G401.6 (cell line): Measurements from ENCODE around the gene TTLL12.

Source experiments
- FAIRE-seq: peaks from 2 replicates; lab custom pipeline; 2012; peaks lifted over from hg19 to GRCh38; lab: Jason Lieb, UNC

The TTLL12 gene

GRCh38 chr22:43198936-43199335 lies 12.0 kb upstream of the TTLL12 start:
- no peak for FAIRE-seq

GRCh38 chr22:43198126-43198525 lies 11.2 kb upstream of the TTLL12 start:
- FAIRE-seq = no peak

GRCh38 chr22:43197271-43197941 lies 10.5 kb upstream of the TTLL12 start:
- no peak for FAIRE-seq

DNA sequence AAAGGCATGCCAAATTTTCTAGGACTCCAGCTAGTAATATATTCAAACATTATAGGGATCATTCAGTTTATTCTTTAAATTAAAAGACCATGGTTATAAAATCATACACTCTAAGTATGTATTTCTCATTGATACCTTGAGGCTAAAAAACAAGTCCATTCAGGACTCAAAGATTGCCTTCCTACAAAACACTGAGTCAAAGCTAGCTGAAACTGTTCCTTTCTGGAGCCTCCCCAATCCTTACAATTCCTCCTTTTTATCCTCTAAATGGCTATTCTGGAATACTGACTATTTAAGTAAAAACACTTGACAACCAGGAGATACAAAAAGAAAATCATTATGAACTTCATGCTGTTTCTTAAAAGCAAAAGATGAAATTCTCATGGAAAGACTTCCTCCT lies 4.9 kb upstream of the TTLL12 start:
- no peak for FAIRE-seq

GRCh38 chr22:43188829-43189545 lies 2.1 kb upstream of the TTLL12 start:
- no peak for FAIRE-seq

- FAIRE-seq = no peak
These were observed 501 bp upstream of the TTLL12 start for GRCh38 chr22:43187171-43188099.

DNA sequence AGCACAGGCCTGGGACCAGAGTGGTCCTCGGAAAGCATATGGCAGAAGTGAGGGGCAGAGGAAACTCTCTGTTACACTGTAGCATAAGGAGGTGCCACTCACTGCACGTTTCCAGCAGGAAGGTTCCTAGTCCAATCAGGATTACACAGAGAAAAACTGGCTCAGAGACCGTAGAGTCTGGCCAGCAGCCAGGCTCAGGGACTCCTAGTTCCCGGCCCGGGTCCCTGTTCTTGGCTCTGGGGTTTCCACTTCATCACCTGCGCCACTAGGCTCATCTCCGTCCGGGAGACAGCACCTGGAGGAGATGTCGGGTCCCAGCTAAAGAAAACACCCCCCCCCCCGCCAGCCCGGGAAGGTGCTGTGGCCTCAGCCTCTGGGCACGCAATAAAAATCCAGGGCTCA lies 1.1 kb downstream of the TTLL12 start:
- FAIRE-seq = no peak

DNA sequence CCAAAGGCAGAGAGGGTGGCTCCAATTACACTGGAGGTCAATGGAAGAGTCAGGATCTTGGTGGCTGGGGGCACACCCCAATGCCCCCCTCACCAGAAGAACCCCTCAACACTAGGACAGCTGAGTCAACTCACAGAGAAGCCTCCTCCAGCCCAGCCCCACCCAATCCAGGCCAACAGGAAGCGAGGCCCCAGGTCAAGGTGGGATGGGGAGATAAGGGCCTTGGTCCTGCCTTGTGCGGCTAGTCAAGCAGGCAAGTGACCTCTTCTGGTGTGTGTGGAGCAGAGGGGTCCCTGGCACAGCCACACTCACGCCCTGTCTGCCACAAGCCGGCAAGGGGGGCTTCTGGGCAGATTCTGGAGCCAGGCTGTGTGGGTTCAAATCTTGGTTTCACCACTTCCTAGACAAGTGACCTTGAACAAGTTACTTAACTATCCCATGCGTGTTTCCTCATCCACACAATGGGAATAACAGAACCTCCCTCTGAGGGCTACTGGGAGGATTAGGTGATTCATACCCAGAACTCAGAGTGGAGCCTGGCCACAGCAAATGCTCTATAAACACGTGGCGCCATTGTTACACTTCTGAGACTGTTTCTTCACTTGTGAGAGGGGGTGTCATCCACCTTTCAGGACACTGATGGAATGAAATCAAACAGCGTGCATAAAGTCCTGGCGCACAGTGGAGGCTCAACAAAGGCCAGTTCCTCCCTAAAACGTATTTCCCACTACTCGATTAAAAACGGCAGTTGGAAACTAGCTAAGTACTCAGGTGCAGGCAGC lies 3.2 kb downstream of the TTLL12 start:
- FAIRE-seq = no peak

GRCh38 chr22:43182726-43183125 lies 4.2 kb downstream of the TTLL12 start:
- no peak for FAIRE-seq

- FAIRE-seq = no peak
These were observed 4.8 kb downstream of the TTLL12 start for GRCh38 chr22:43182118-43182517.

DNA sequence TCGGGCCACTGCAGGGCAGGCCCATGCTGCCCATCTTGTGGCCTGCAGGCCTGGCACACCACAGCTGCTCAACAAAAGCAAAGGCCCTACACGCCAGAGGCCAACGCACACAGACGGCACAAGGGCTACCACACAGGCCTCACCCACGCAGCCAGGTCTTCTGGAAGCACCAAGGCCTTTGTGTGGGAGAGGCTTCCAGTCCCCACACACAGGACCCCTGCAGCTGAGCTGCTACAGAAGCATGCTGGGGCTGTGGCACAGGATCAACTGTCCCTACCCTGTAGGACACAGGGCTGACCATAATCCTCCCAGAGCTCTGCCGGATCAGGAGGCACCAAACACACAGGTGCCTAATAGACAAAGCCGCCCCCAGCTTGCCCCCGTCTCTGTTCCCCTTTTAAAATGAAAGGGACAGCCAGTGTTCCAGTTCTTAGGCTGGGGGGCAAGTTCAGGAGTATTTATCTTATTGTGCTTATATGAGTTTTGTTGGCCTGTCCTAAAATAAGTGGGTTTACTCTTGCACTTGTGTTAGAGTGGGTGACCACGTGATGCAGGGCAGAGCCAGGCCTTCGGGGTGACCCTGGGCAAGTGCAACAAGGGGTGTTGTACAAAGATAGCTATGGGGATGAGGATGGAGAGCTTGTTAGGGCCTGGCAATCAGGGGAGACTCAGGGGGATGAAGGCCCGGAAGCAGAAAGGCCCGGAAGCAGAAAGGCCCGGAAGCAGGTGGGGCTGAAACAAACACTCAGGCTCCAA lies 5.4 kb downstream of the TTLL12 start:
- no peak for FAIRE-seq

- FAIRE-seq = no peak
These were observed 6.3 kb downstream of the TTLL12 start for GRCh38 chr22:43180670-43181069.

DNA sequence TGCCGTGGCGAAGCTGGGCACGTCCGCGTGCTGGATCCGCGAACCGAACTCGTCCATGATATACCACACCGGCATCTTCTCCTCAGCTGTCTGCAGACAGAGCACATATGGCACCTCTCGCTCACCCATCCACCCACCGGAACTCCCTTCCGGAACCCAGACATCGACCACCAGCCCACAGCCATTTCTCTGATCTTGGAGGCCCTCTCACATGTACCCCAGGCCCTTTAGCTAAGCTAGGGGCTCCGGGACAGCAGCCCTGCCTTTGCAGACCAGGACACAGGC lies 7.1 kb downstream of the TTLL12 start:
- no peak for FAIRE-seq

GRCh38 chr22:43179146-43179910 lies 7.6 kb downstream of the TTLL12 start:
- no peak for FAIRE-seq

- FAIRE-seq = no peak
These were observed 9.5 kb downstream of the TTLL12 start for GRCh38 chr22:43177479-43177878.

- FAIRE-seq = no peak
These were observed 10.8 kb downstream of the TTLL12 start for GRCh38 chr22:43176090-43176489.

DNA sequence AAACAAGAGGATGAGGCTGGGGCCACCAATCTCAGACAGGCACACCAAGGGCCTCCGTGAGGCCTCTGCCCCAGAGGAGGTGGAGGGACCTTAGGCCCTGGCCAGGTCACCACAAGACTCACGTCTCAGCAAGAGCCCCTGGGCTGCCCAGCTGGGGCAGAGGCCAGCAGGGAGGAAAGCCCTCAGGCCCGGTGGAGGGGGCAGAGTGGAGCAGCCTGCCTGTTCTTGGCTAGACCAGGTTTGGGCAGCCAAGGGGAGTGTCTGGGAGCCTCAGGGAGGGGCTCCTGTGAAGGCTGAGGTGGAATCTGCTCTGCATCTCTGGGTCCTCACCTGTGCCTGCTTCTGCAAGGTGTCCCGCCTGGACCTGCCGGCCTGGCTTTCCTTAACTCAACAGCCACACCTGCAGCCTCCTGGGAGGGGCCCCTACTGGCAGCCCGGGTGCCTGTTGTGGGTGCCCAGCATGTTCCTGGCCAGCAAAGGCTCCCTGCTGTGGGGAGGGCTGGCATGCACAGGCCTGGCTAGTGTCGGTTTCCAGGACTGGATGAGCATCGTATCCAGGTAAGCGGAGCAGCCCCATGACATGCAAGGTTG lies 11.9 kb downstream of the TTLL12 start:
- no peak for FAIRE-seq

GRCh38 chr22:43173976-43174720 lies 12.8 kb downstream of the TTLL12 start:
- no peak for FAIRE-seq

DNA sequence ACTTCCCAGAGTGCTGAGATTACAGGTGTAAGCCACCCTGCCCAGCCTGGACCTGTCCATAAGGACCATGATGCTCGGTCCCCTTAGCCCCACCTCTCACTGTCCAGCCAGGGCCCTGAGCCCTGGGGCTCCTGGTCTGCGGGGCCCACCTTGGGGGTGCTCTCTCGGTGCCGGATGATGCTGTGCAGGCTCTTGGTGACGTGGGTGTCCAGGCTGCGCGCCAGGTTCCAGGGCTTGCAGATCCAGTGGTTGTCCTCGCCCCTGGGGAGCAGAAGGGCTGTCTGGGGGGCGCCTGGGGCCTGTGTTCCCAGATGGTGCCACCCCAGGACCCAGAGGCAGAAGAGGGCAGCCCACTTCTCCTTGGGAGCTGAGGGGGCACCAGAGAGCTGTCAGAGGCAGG lies 13.4 kb downstream of the TTLL12 start:
- no peak for FAIRE-seq

DNA sequence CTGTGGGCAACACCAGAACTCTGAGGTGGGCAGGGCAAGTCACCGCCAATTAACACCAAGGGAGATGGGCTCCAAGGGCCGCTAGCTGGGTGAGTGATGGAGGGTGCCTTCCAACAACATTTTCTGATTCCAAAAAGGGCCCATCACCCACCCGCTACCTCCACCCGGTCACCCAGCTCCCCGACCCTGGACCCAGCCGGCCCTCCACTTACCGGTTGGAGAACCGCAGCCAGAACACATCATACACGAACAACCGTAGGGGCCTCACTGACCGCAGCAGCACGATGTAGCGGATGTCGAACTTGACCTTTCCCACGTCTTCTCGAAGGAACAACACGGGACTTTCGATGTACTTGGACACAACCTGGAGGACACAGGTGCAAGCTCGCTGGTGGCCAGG lies 14.7 kb downstream of the TTLL12 start:
- no peak for FAIRE-seq
